ENCODE results near the gene PPIL1.
A peak's percentile ranks its signal among the peaks of the same experiment; 100 is the strongest.

PPIL1 gene

DNA sequence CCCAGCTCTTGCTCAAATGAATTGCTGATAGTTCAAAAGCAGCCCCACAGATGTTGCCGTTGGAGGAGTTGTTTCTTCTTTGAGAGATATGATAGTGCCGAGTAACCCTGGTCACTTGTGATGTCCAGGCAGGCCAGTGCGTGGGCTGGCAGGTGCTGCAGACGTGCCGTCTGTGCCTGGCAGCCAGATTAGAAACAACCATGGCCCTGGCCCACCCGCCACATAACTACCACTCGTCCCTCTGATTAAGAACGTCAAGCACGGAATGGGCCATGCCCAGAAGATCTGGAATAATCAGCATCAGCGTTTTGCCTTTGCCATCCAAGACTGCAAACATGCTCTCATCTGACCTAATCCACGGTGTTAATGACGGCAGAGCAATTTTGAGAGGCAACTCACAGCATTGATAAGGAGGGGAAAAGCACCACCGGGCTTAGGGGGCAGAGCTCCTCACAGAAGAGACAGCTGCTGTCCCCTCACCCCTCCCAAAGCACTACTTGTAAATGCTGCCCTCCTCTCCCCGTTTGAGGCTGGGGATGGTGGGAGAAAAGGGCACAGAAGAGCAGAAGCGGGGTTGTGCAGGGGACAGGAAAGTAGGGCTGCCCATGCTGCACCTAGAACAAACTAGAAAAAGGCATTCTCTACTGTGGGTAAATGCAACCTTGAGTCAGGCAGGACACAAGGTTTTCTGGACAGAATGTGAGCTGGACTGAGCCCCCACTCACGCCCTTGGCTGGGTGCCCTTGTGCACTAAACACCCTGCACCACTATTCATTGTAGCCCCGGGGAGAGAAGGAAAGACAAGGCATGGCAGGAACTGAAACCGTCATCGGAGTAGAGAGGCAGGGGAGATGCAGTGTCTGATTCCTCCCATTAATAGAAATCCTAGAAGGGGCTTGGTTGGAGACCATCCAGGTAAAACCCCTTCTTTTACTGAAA, 30.1 kb downstream of the PPIL1 start:
- ChIA-PET CTCF (interaction anchor here (1.4 to 1.9 kb wide), 2 partner anchors 7 to 10 kb away, joined by 3 to 8 read pairs; no protein-coding TSS in a partner anchor), POLR2A (no interaction called here)
- DNase-seq (ENCODE audit: extremely low spot score), result no peak
- no peak for TF ChIP-seq CTCF (IDR thresholded peaks at IDR 0.05; ENCODE audit: control extremely low read depth, extremely low read depth, low read depth, missing control alignments)

- ChIA-PET CTCF (interaction anchor here (1.4 to 1.9 kb wide), 2 partner anchors 8 to 9 kb away, joined by 3 to 8 read pairs; no protein-coding TSS in a partner anchor), POLR2A (no interaction called here)
- no peak for DNase-seq (ENCODE audit: extremely low spot score)
- TF ChIP-seq CTCF (IDR thresholded peaks at IDR 0.05; ENCODE audit: control extremely low read depth, extremely low read depth, low read depth, missing control alignments), result no peak
These were observed 31.4 kb downstream of the PPIL1 start for GRCh38 chr6:36843170-36843569.

DNA sequence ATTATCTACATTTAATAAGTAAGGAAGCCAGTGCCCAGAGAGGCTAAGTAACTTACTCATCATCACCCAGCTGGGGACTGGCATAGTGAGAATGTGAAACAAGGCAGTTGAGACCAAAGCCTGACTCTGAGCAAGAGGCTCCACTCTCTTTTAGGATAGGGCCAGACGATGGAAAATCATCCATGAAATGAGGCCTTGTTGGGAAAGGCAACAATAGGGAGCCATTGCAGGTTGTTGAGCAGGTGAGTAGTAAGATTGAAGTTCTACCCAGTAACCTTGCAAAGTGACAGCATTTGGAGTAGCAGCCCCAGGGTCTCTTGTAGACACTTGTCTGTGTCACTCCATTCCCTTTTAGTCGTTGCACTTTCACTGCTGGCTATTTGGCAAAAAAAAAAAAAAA, 32.8 kb downstream of the PPIL1 start:
- CTCF ChIA-PET, result interaction anchor here (0.7 to 1.6 kb wide), 3 partner anchors 8 to 1415 kb away, joined by 3 to 6 read pairs (median 3); no protein-coding TSS in a partner anchor
- POLR2A ChIA-PET, result no interaction called here

DNA sequence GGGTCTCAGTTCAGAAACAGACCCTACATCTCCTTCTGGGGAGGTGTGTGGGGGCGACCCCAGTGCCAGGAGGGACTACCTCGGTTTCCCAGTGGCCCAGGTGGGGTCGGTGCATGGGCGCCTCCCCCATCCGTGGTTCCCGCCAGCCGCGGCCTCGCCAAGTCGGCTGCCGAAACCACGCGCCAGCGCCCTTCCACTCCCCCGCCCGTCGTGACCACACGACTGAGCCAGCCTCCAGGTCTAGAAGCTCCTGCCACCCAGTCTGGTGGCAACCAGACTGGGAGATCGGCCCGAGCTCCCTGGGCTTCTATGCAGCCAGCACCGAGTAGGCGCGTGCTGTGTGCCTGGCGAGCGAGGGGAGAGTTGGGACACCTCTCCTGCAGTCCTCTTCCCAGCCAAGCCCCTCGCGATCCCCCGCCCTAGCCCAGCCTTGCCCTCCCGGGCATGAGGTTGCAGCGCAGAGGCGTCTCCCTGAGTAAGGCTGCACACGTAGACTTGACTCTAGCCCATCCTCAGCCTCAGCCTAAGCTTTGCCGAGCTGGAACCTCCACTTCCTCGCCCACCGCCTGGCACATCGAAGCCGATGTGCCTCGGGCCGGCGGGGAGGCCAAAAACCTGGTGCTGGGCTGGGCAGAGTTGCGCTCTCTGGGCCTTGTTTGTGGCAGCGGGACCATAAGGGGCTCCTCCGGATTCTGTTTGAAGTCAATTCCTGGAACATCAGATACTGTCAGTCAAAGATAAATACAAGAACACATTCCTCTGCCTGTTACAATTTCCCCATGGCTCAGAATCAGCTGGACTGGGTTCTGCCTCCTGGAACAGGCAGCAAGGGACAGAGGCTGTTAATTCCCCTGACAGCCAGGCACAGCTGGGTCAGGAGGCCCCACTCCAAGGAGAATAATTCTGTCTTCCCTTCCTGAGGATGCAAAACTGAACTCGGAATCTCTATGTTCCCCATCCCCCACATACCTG, 33.9 kb downstream of the PPIL1 start:
- TF ChIP-seq CTCF (IDR thresholded peaks at IDR 0.05; ENCODE audit: control extremely low read depth, extremely low read depth, low read depth, missing control alignments), result no peak
- POLR2A ChIA-PET, result no interaction called here
- no peak for DNase-seq (ENCODE audit: extremely low spot score)
- CTCF ChIA-PET, result interaction anchor here (1.1 to 1.6 kb wide), 3 partner anchors 9 to 11 kb away, joined by 3 to 7 read pairs (median 6); no protein-coding TSS in a partner anchor

More for the DNA sequence above, 32.8 kb downstream of the PPIL1 start:
- DNase-seq (ENCODE audit: extremely low spot score), result no peak
- no peak for TF ChIP-seq CTCF (IDR thresholded peaks at IDR 0.05; ENCODE audit: control extremely low read depth, extremely low read depth, low read depth, missing control alignments)

- peak; percentile 60 for DNase-seq (ENCODE audit: extremely low spot score)
- POLR2A ChIA-PET, result no interaction called here
- CTCF ChIA-PET, result interaction anchor here (1.1 to 1.6 kb wide), 2 partner anchors 10 to 12 kb away, joined by 6 to 7 read pairs; no protein-coding TSS in a partner anchor
- no peak for TF ChIP-seq CTCF (IDR thresholded peaks at IDR 0.05; ENCODE audit: control extremely low read depth, extremely low read depth, low read depth, missing control alignments)
These were observed 34.7 kb downstream of the PPIL1 start for GRCh38 chr6:36839749-36840431.
